Endothelial cell (in vitro differentiated cells): ENCODE data around the gene CGNL1. TPM values are rescaled to one million over a fixed set of nuclear protein-coding genes. Genes with fewer than 3 reads are reported as not detected.

Experiments used
- DNase-seq: peaks from one replicate; pipeline ENCODE4 v3.0.0; 2021; ENCODE audit warnings: low spot score
- H3K27ac Mint-ChIP-seq: one replicate; pipeline ENCODE4 v1.8.0; 2021; ENCODE audit warnings: mixed read lengths, inconsistent platforms; ENCODE audit not compliant: unreplicated experiment
- H3K27me3 Mint-ChIP-seq: one replicate; pipeline ENCODE4 v1.8.0; 2021; ENCODE audit warnings: mild to moderate bottlenecking, moderate library complexity, mixed read lengths, inconsistent platforms; ENCODE audit not compliant: unreplicated experiment
- H3K36me3 Mint-ChIP-seq: one replicate; pipeline ENCODE4 v1.8.0; 2021; ENCODE audit warnings: mild to moderate bottlenecking, low read depth, mixed read lengths, inconsistent platforms; ENCODE audit not compliant: unreplicated experiment
- H3K4me1 Mint-ChIP-seq: one replicate; pipeline ENCODE4 v1.8.0; 2021; ENCODE audit warnings: mild to moderate bottlenecking, mixed read lengths, inconsistent platforms; ENCODE audit not compliant: unreplicated experiment
- H3K4me3 Mint-ChIP-seq: one replicate; pipeline ENCODE4 v1.8.0; 2021; ENCODE audit warnings: mild to moderate bottlenecking, mixed read lengths, inconsistent platforms; ENCODE audit not compliant: unreplicated experiment
- H3K9me3 Mint-ChIP-seq: one replicate; pipeline ENCODE4 v1.8.0; 2021; ENCODE audit warnings: mixed read lengths, inconsistent platforms; ENCODE audit not compliant: unreplicated experiment
- CTCF ChIP-seq: fragments of 200-600 bp; sonication (generic); IDR thresholded peaks from one replicate; pipeline ENCODE4 v1.5.0; 2021; ENCODE audit warnings: antibody characterized with exemption; ENCODE audit not compliant: unreplicated experiment
- total RNA-seq: library from RNA; stranded (reverse); fragmentation: NEBNext Ultra II Directional; extraction: Animal tissue kit (Norgen Biotek cat#: 25700); gene quantifications from one replicate; pipeline ENCODE4 v1.2.1, GENCODE V29; 2021; ENCODE audit not compliant: unreplicated experiment

CGNL1 gene
- total RNA-seq, 1 donor from 2014 or later: 238 TPM

GRCh38 chr15:57583282-57583681, 207.0 kb downstream of the CGNL1 start:
- peaks cover 10% of the 10 kb centered on the region for H3K27me3 Mint-ChIP-seq
- no peak overlapping the region for H3K27ac Mint-ChIP-seq
- no peak for TF ChIP-seq CTCF
- H3K36me3 Mint-ChIP-seq: peaks cover 11% of the 10 kb centered on the region
- peaks cover 6% of the 10 kb centered on the region for H3K9me3 Mint-ChIP-seq
- peaks cover 33% of the 10 kb centered on the region for H3K4me1 Mint-ChIP-seq
- H3K4me3 Mint-ChIP-seq: no peak overlapping the region
- DNase-seq: no peak

- no peak overlapping the region for H3K27ac Mint-ChIP-seq
- peaks cover 29% of the 10 kb centered on the region for H3K4me1 Mint-ChIP-seq
- H3K9me3 Mint-ChIP-seq: peaks cover 6% of the 10 kb centered on the region
- H3K36me3 Mint-ChIP-seq: peaks cover 11% of the 10 kb centered on the region
- no peak for TF ChIP-seq CTCF
- peaks cover 10% of the 10 kb centered on the region for H3K27me3 Mint-ChIP-seq
- no peak overlapping the region for H3K4me3 Mint-ChIP-seq
- DNase-seq: no peak
Measured at GRCh38 chr15:57583720-57584119, 207.4 kb downstream of the CGNL1 start.

- H3K27me3 Mint-ChIP-seq: peaks cover 4% of the 10 kb centered on the region
- peaks cover 6% of the 10 kb centered on the region for H3K9me3 Mint-ChIP-seq
- H3K27ac Mint-ChIP-seq: no peak overlapping the region
- DNase-seq: no peak
- peaks cover 24% of the 10 kb centered on the region for H3K4me1 Mint-ChIP-seq
- no peak for TF ChIP-seq CTCF
- peaks cover 11% of the 10 kb centered on the region for H3K36me3 Mint-ChIP-seq
- H3K4me3 Mint-ChIP-seq: no peak overlapping the region
Measured at GRCh38 chr15:57586661-57587424, 210.5 kb downstream of the CGNL1 start.

- Mint-ChIP-seq H3K27me3 (peaks cover 3% of the 10 kb centered on the region), H3K4me1 (peaks cover 35% of the 10 kb centered on the region), H3K27ac (no peak overlapping the region), H3K36me3 (peaks cover 6% of the 10 kb centered on the region), H3K4me3 (no peak overlapping the region), H3K9me3 (no peaks in the 10 kb centered on the region)
- no peak for DNase-seq
- TF ChIP-seq CTCF: no peak
Measured at GRCh38 chr15:57589281-57589680, 213.0 kb downstream of the CGNL1 start.

- no peak for DNase-seq
- H3K4me3 Mint-ChIP-seq: no peak overlapping the region
- no peaks in the 10 kb centered on the region for H3K9me3 Mint-ChIP-seq
- peaks cover 39% of the 10 kb centered on the region for H3K4me1 Mint-ChIP-seq
- peaks cover 3% of the 10 kb centered on the region for H3K27me3 Mint-ChIP-seq
- no peak overlapping the region for H3K27ac Mint-ChIP-seq
- peaks cover 8% of the 10 kb centered on the region for H3K36me3 Mint-ChIP-seq
- no peak for TF ChIP-seq CTCF
Measured at GRCh38 chr15:57589754-57590153, 213.4 kb downstream of the CGNL1 start.
